Uterus (tissue), 4 donors: Measurements from ENCODE around the gene EPN1. TPM values are rescaled to one million over a fixed set of nuclear protein-coding genes. Genes with fewer than 3 reads are reported as not detected.

Experiments
- small RNA-seq: library from RNA; depleted of rRNA; stranded (forward); fragments of <200 nt; gene quantifications from one replicate; pipeline ENCODE3, GENCODE V24; 2016
- total RNA-seq, 4 donors: library from RNA; depleted of rRNA in 3 of 4; stranded (reverse); fragments of >200 nt in 3 of 4; gene quantifications; one replicate each; pipeline versions ENCODE4 v1.1.0 to v1.2.4, GENCODE V29; 2014 to 2023
- donor health status: DM: yes; HTN: yes; CAD: no.

The EPN1 gene
- total RNA-seq, 4 donors from 2014 or later: 27.9 to 88.4 (median 51.7) TPM

Small RNAs within 50 kb of the gene (small RNA-seq; reads per million reads assigned to genes)
- gene AC010525.2: not detected

Other genes starting within 250 kb of the EPN1 start
- gene SHISA7, start 231.9 kb upstream of the EPN1 start, total RNA-seq: not detected
- 10 to 100 TPM in 3 of 4 donors, 1 to 10 TPM in 1; 1.2 to 78.6 (median 23.8) TPM for gene ISOC2, start 213.6 kb upstream of the EPN1 start, total RNA-seq
- not detected for gene C19orf85, start 210.5 kb upstream of the EPN1 start, total RNA-seq
- gene ZNF628, start 198.6 kb upstream of the EPN1 start, total RNA-seq: 10 to 100 TPM in 2 of 4 donors, 1 to 10 TPM in 1, not detected in 1; 1.0 to 29.5 (median 11.9) TPM
- gene NAT14, start 190.0 kb upstream of the EPN1 start, total RNA-seq: 10 to 100 TPM; 16.8 to 44.3 (median 19.6) TPM
- gene SSC5D, start 186.8 kb upstream of the EPN1 start, total RNA-seq: 10 to 100 TPM in 3 of 4 donors, 1 to 10 TPM in 1; 5.0 to 50.8 (median 36.0) TPM
- not detected for gene SBK2, start 138.1 kb upstream of the EPN1 start, total RNA-seq
- gene SBK3, start 129.7 kb upstream of the EPN1 start, total RNA-seq: under 1 TPM in 2 of 4 donors, not detected in 2; 0.34 to 0.35 TPM
- 10 to 100 TPM in 1 of 4 donors, 1 to 10 TPM in 1, not detected in 2; 4.4 to 21.9 TPM for gene ZNF579, start 94.4 kb upstream of the EPN1 start, total RNA-seq
- gene FIZ1, start 75.7 kb upstream of the EPN1 start, total RNA-seq: 10 to 100 TPM in 1 of 4 donors, 1 to 10 TPM in 1, under 1 TPM in 2; 0.26 to 19.3 (median 2.4) TPM
- gene ZNF524, start 74.9 kb upstream of the EPN1 start, total RNA-seq: 10 to 100 TPM in 3 of 4 donors, 1 to 10 TPM in 1; 5.4 to 20.4 (median 14.6) TPM
- gene ZNF865, start 69.6 kb upstream of the EPN1 start, total RNA-seq: 10 to 100 TPM in 1 of 4 donors, 1 to 10 TPM in 2, not detected in 1; 2.0 to 24.2 (median 3.2) TPM
- gene ZNF784, start 50.7 kb upstream of the EPN1 start, total RNA-seq: 1 to 10 TPM; 4.1 to 9.6 (median 7.4) TPM
- gene ZNF580, start 34.2 kb upstream of the EPN1 start, total RNA-seq: 10 to 100 TPM in 3 of 4 donors, 1 to 10 TPM in 1; 4.8 to 69.8 (median 19.1) TPM
- gene ZNF581, start 31.6 kb upstream of the EPN1 start, total RNA-seq: 10 to 100 TPM in 3 of 4 donors, 1 to 10 TPM in 1; 2.8 to 30.3 (median 12.8) TPM
- gene CCDC106, start 27.0 kb upstream of the EPN1 start, total RNA-seq: 10 to 100 TPM in 1 of 4 donors, 1 to 10 TPM in 3; 2.9 to 25.0 (median 6.7) TPM
- 100 to 1,000 TPM in 1 of 4 donors, 10 to 100 TPM in 2, 1 to 10 TPM in 1; 10.0 to 165 (median 58.1) TPM for gene U2AF2, start 20.2 kb upstream of the EPN1 start, total RNA-seq
- under 1 TPM in 1 of 4 donors, not detected in 3; 0.28 TPM for gene NLRP9, start 63.2 kb downstream of the EPN1 start, total RNA-seq
- not detected for gene RFPL4A, start 83.9 kb downstream of the EPN1 start, total RNA-seq
- gene RFPL4AL1, start 93.9 kb downstream of the EPN1 start, total RNA-seq: not detected
- gene NLRP11, start 156.8 kb downstream of the EPN1 start, total RNA-seq: under 1 TPM in 1 of 4 donors, not detected in 3; 0.28 TPM
- gene NLRP4, start 161.3 kb downstream of the EPN1 start, total RNA-seq: 1 to 10 TPM in 1 of 4 donors, not detected in 3; 1.5 TPM